Measurements from ENCODE around the gene PTPRC.

The PTPRC gene

DNA sequence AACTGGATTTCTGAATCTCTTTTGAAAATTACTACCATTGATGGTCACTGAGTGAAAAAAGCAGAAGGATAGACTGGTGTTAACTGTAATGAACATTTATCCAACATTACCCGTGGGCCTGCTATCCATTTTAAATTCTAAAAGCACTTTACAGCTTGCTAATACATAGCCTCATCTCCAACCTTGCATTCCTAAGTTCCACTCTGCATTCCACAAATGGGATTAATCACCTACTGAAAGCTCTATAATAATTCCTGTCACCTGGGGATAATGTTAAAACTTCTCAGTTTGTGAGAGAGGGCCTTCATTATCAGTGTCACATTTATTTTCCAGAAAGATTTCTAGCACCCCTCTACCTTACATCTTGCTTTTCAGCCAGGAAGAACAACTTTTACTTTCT is 38.2 kb downstream of the PTPRC start:
- FAIRE-seq: no peak

GRCh38 chr1:198677871-198678270 is 39.0 kb downstream of the PTPRC start:
- FAIRE-seq: no peak

DNA sequence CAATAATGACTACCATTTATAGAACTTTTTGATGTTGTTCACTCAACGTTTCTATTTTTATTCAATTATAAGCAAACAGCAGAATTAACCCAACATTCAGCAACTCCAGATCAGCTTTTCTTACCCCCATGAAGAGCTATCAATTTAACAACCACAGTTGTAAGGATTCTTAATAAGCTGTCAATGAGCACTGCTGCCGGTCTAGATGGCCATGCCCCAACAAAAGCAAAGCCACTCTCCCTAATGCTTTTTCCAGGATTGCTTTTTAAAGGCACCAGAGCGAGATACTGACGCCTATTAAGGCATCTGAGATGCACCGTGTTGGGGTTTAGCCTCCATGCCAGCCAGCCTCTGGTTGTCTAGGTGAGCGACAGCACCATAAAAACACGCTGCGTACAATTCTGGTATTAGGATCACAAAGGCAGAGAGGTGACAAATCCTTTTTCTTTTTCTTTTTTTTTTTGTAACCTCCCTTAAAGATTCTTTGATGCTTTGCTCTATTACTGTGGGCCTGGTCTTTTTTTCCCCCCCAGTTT is 39.5 kb downstream of the PTPRC start:
- no peak for FAIRE-seq

DNA sequence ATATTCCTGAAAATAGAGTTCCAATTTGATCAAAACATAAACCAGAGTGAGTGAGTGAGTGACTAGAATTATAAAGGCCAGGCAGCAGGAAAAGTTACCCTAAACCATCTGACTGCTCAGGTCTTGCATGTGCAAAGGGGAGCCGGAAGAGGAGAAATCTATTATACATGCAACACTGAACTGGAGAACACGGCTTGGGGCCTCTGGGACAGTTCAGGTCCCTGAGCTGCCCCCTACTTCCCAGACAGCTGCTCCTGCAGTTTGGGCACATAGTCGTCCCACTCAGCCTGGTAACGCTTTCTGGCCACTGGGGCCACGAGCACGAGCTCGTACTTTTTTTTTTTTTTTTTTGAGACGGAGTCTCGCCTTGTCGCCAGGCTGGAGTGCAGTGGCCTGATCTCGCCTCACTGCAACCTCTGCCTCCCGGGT is 40.1 kb downstream of the PTPRC start:
- FAIRE-seq: no peak

- no peak for FAIRE-seq
These were observed 40.8 kb downstream of the PTPRC start for GRCh38 chr1:198679535-198680173.

DNA sequence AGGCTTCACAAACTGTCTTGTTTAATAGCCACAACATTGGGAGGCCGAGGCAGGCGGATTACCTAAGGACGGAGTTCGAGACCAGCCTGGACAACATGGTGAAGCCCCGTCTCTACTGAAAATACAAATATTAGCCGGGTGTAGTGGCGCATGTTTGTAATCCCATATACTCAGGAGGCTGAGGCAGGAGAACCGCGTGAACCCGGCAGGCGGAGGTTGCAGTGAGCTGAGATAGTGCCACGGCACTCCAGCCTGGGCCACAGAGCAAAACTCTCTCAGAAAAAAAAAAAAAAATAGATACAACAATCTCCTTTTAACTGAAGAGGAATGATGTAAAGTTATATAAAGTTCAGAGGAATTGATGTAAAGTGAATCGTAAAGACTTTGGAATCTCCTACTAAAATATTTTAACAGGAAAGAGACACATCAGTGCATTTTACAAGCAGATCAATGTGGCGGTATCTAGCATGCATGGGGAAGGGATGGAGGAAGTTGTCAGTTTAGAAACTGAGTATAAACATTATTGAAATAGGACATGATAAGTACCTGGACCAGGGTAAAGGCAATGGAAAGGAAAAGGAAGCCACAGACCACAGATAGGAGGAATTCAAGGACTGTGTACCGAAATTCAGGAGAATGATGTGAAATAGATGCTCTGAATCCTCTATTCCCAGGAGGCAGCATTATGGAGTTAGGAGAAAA is 41.5 kb downstream of the PTPRC start:
- FAIRE-seq: no peak

DNA sequence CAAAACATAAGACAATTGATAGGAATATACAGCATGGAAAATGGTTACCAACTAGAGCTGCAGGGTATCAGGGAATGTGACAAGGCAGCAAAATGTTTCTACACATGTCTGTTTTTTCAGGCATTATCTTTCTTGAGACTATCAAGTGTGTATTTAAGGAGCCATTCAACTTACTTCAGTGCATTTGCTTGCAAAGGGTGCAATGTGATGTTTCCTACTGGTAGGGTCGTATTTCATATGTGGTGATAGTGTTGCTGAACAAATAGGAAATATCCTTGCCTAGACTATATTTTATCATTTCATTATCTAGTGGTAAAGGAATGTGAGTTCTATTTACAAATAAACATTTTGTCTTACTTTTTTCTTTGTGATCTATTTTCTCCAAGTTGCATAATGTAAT is 42.4 kb downstream of the PTPRC start:
- no peak for FAIRE-seq

GRCh38 chr1:198681831-198682759 is 43.3 kb downstream of the PTPRC start:
- FAIRE-seq: no peak

- no peak for FAIRE-seq
These were observed 44.0 kb downstream of the PTPRC start for GRCh38 chr1:198682850-198683249.

- no peak for FAIRE-seq
These were observed 44.6 kb downstream of the PTPRC start for GRCh38 chr1:198683449-198683848.

DNA sequence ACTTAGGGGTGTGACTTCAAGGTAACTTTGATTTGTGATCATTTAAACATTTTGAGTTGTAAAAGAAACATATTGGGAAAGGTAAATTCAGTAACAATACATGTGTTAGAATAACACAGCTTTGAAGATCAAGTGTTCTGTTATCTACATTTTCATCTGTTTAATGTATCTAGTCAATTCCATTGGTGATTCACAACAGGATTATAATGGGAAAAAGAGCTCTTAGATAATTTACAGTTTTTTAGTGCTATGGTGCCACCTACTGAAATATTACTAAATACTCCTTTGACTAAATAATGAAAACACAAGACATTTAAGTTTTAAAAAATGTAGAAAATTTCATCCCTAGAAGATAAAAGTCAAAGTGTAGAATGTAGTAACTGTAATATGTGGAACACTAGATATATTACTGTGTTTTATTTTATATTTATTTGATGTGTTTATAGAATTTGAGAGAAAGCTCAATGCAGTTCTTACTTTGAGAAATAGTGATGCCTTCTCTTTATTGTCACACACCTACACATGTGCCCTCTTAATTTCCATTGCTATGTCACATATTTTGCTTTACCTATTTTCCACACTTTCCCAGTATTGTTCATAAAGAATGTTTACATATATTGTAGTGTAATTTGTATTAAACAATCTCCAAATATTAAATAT is 47.4 kb downstream of the PTPRC start:
- FAIRE-seq: peak; percentile 73

- FAIRE-seq: no peak
These were observed 48.6 kb downstream of the PTPRC start for GRCh38 chr1:198687429-198687828.

- no peak for FAIRE-seq
These were observed 52.2 kb downstream of the PTPRC start for GRCh38 chr1:198691063-198691462.

DNA sequence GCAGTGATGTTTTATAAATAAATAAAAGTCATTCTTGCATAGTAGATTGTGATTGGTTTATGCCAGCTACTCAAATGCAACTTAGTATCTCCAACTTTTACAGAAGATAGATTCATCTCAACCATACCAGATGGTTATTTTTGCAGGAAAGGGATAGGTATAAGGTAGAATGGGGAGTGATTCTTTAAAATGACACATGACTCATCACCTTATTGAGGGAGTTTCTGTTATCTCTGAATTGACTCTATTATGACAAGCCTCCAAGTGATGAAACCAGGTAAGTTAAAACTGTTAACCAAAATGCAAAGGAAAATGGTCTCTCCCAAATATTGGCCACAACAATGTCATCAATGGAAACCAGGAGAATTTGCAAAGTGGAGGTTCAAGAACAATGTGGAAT is 54.5 kb downstream of the PTPRC start:
- no peak for FAIRE-seq

DNA sequence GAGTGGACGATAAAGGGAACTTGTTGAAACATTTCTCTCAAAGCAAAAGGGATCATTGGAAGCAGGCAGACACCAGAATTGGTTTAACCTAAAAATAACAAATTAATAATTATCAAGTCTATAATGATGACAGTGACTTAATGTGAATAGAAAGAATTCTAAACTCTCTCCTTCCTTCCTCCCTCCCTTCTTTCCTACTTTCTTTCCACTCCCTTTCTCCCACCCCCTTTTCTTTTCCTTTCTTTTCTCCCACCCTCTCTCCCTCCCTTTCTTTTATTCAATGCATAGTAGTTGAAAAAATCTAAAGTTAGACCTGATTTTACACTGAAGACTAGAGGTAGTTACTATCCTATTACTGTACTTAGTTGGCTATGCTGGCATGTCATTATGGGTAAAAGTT is 55.7 kb downstream of the PTPRC start:
- FAIRE-seq: no peak

DNA sequence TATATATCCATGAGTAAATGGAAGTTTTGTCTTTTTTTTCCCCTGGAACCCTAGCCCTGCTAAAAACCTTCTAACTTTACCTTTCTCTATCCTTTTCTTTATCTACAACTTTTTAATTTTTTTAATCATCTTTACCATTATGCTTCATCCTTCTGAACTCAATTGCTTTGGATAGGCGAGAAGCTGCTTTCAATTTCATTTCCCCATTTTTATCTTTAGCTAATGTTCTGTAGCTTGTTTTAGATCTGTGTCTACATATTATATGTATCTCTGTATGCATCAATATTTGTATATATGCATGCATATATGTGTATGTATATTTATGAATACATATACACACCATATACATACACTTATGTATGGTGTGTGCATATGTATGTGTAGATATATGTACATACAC is 57.4 kb downstream of the PTPRC start:
- no peak for FAIRE-seq

- FAIRE-seq: no peak
These were observed 60.6 kb downstream of the PTPRC start for GRCh38 chr1:198699167-198700015.

DNA sequence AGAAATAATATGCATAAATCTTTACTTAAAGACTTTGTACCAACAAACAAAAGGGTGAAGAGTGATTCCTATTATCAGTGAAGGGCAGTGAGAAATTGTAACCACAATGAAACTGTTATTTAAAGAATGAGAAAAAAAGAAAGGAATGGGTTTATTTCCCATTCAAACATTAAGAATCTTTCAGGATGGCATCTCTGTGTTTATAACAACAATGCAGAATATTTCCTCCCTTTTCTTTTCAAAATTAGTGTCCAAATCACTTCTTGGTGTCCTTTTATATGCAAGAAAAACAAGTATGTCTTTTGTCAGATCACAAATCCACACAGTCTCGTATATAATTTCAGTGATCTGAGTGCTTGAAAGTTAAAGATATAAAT is 61.2 kb downstream of the PTPRC start:
- no peak for FAIRE-seq

DNA sequence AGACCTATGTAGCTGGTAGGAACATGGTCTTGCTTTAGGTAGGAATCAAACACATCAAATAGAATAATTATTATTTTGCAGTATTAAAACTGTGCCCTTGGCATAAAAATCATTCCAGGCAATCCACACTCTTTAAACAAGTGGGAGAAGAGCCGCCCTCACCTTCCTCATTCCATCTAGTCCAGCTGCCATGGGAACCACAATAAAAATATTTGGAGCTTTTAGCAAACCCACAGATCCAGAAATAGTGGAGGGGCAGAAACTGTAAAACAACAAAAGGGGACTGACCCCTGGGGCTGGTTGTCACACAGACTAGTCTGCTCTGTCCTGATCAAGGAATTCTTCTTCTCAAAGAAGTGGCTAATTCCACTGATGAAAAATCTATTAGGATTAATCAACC is 61.6 kb downstream of the PTPRC start:
- no peak for FAIRE-seq

DNA sequence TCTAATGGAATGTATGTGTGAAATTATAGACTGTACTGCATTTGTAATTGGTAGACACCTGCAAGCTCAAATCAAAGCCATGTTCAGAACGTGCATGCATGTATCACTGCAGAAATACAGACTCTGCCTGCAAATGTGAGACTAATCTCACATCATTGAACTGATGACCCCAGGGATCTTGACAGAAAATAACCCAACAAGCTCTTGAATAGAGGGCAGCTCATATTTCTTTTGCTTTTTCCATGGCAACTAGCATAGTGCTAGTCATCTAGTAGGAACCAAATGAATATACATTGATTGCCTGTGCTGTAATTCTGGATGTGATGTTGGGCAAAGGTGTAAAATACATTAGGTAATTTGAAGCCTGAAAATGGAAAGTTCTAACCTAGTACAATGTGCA is 62.4 kb downstream of the PTPRC start:
- no peak for FAIRE-seq

GRCh38 chr1:198701766-198702539 is 63.1 kb downstream of the PTPRC start:
- no peak for FAIRE-seq
